WERI-Rb-1 (cell line): ENCODE results near the gene POU2F2.

ENCODE experiments used
- DNase-seq: peaks from one replicate; pipeline ENCODE4 v3.0.0-alpha.2; 2020
- H3K27ac ChIP-seq: fragments of 250-450 bp; sonication (Bioruptor Pico); 2 replicates; pipeline ENCODE4 v1.5.1; 2020; ENCODE audit warnings: mild to moderate bottlenecking, moderate library complexity
- H3K27me3 ChIP-seq: fragments of 250-450 bp; sonication (Bioruptor Pico); 2 replicates; pipeline ENCODE4 v1.5.1; 2021; ENCODE audit warnings: mild to moderate bottlenecking, low read depth, moderate library complexity; ENCODE audit not compliant: insufficient read depth, severe bottlenecking
- H3K36me3 ChIP-seq: fragments of 250-450 bp; sonication (Bioruptor Pico); 2 replicates; pipeline ENCODE4 v1.5.1; 2020; ENCODE audit warnings: mild to moderate bottlenecking, moderate library complexity
- H3K4me3 ChIP-seq: 2 replicates; pipeline ENCODE4 v1.5.1; 2011; ENCODE audit warnings: low read depth, mild to moderate bottlenecking, control low read depth, low read length
- H3K9me3 ChIP-seq: fragments of 250-450 bp; sonication (Bioruptor Pico); 2 replicates; pipeline ENCODE4 v1.5.1; 2021; ENCODE audit warnings: mild to moderate bottlenecking, moderate library complexity; ENCODE audit not compliant: severe bottlenecking
- TF ChIP-seq, protein P1 (sequence below): IDR thresholded peaks from 2 replicates; pipeline ENCODE4 v1.5.1; 2011; ENCODE audit warnings: low read depth, mild to moderate bottlenecking, control low read depth, inconsistent platforms, low read length

The POU2F2 gene

DNA sequence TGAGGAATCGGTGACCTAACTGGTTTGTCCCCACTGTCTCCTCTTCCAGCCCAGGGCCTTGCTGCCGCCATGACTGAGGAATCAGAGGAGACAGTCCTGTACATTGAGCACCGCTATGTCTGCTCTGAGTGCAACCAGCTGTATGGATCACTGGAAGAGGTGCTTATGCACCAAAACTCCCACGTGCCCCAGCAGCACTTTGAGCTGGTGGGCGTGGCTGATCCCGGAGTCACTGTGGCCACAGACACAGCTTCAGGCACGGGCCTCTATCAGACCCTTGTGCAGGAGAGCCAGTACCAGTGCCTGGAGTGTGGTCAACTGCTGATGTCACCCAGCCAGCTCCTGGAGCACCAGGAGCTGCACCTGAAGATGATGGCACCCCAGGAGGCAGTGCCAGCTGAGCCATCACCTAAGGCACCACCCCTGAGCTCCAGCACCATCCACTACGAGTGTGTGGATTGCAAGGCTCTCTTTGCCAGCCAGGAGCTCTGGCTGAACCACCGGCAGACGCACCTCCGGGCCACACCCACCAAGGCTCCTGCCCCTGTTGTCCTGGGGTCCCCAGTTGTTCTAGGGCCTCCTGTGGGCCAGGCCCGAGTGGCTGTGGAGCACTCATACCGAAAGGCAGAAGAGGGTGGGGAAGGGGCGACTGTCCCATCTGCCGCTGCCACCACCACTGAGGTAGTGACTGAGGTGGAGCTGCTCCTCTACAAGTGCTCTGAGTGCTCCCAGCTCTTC, 53.5 kb downstream of the POU2F2 start:
- TF ChIP-seq, protein P1, sequence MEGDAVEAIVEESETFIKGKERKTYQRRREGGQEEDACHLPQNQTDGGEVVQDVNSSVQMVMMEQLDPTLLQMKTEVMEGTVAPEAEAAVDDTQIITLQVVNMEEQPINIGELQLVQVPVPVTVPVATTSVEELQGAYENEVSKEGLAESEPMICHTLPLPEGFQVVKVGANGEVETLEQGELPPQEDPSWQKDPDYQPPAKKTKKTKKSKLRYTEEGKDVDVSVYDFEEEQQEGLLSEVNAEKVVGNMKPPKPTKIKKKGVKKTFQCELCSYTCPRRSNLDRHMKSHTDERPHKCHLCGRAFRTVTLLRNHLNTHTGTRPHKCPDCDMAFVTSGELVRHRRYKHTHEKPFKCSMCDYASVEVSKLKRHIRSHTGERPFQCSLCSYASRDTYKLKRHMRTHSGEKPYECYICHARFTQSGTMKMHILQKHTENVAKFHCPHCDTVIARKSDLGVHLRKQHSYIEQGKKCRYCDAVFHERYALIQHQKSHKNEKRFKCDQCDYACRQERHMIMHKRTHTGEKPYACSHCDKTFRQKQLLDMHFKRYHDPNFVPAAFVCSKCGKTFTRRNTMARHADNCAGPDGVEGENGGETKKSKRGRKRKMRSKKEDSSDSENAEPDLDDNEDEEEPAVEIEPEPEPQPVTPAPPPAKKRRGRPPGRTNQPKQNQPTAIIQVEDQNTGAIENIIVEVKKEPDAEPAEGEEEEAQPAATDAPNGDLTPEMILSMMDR = no peak
- DNase-seq = no peak
- no peaks in the 10 kb centered on the region for H3K9me3 ChIP-seq
- no peak overlapping the region for H3K27ac ChIP-seq
- H3K36me3 ChIP-seq = peaks cover 51% of the 10 kb centered on the region
- no peak overlapping the region for H3K4me3 ChIP-seq
- no peaks in the 10 kb centered on the region for H3K27me3 ChIP-seq

DNA sequence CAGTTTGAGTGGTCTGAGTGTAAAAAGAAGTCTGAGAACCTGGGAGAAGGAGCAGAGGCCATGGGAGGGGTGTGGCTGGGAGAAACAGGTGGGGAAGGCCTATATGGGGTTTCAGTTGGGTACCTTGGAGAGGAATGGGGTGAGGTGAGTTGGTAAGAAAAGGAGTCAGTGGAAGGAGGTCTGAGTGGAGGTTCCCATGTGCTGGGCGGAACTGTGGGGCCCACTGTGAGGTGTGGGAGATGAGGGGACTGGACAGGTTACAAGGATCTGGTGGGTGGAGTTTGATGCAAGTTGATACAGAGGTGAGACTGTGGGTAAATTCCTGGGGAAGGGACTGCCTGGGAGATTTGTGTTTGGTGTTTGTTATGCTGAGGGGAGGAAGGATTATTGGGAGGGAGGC, 54.2 kb downstream of the POU2F2 start:
- DNase-seq = no peak

DNA sequence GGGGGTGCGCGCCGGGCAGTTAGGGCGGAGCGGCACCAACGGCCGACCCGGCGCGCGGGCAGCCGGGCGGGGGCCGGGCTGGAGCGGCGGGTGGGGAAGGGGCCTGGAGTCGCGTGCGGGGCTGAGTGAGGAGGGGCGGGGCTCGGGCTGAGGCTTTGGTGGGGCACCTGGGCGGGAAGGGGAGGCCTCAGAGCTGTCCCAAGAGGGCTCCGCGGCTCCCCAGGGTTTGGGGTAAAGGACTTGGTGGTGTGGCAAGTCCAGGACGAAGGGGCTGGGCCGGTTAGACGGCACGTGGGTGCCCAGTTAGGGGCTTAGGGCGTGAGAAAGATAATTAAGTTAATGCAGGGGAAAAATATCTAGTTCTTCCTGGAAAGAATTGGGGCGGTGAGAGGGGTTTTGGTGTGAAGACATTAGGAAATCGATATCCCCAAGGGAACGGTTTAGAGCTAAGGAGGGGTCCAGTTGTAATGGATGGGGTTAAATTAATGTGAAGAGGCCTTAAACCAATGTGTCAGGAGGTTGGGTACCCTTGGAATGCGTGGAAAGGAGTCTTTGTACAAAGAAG, 55.8 kb downstream of the POU2F2 start:
- DNase-seq = peak; percentile 49
- H3K9me3 ChIP-seq = no peaks in the 10 kb centered on the region
- H3K4me3 ChIP-seq = peak overlapping the region; percentile 93
- H3K36me3 ChIP-seq = peaks cover 33% of the 10 kb centered on the region
- TF ChIP-seq, protein P1 = no peak
- peak overlapping the region; percentile 72 for H3K27ac ChIP-seq
- H3K27me3 ChIP-seq = no peaks in the 10 kb centered on the region

More for the DNA sequence above, 54.2 kb downstream of the POU2F2 start:
- Histone ChIP-seq H3K27ac (no peak overlapping the region), H3K4me3 (no peak overlapping the region), H3K36me3 (peaks cover 48% of the 10 kb centered on the region), H3K9me3 (no peaks in the 10 kb centered on the region), H3K27me3 (no peaks in the 10 kb centered on the region)
- TF ChIP-seq, protein P1 = no peak

DNA sequence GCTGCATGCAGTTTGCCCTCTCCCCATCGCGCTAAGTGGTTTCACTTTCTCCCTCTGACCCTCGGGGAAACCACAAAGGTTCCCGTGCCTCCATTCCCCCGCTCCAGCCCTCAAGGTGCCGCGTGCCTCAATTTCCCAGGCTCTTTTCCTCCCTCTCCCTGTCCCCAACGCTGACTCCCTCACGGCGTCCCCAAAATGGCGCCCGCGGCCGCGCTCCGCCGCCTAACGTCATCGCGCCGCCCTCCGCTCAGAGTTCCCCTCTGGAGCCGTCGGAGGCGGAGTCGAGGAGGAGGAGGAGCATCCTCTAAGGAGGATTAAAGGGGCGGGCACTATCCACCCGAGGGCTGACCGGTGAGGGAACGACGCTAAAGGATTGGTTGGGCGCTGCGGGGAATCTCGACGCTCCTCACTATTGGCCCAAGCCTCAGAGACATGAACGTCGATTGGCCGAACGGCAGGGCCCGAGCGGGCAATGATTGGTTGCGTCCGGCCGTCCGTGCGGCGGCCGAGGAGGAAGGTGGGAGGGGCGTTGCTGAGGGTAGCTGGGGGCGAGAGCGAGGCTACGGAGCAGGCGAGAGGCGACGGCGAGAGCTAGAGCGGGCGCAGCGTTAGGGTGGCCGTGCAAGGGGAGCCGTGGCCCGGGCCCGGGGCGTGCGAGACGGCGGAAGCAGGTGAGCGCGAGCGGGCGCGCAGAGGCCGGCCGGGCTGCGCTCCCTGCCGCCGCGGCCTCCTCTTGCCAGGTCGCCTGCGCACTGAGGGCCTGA, 56.4 kb downstream of the POU2F2 start, which contains the start of gene ZNF574:
ZNF574 (plus strand) TSS at position 551 of the 764 bp plus-strand sequence. CDS start 2,441 bp downstream, outside the sequence.
- peak within 1 kb of the TSS; percentile 94 for H3K27ac ChIP-seq
- peak; percentile 99 for DNase-seq
- H3K36me3 ChIP-seq = peaks cover 27% of the 10 kb centered on the region
- no peaks in the 10 kb centered on the region for H3K27me3 ChIP-seq
- TF ChIP-seq, protein P1 = no peak
- H3K4me3 ChIP-seq = peak within 1 kb of the TSS; percentile 93
- H3K9me3 ChIP-seq = no peaks in the 10 kb centered on the region

GRCh38 chr19:42075364-42075615, 57.0 kb downstream of the POU2F2 start:
- peak overlapping the region; percentile 94 for H3K27ac ChIP-seq
- TF ChIP-seq, protein P1 = no peak
- peaks cover 22% of the 10 kb centered on the region for H3K36me3 ChIP-seq
- no peaks in the 10 kb centered on the region for H3K9me3 ChIP-seq
- DNase-seq = no peak
- peak overlapping the region; percentile 55 for H3K4me3 ChIP-seq
- H3K27me3 ChIP-seq = no peaks in the 10 kb centered on the region
